ENCODE data around the gene UBE4B.

UBE4B gene

GRCh38 chr1:10121688-10122087 is 88.9 kb downstream of the UBE4B start:
- no peak for DNase-seq

- no peak for DNase-seq
Measured at GRCh38 chr1:10122926-10123325, 90.2 kb downstream of the UBE4B start.

- no peak for DNase-seq
Measured at GRCh38 chr1:10128101-10128765, 95.5 kb downstream of the UBE4B start.

- no peak for DNase-seq
Measured at GRCh38 chr1:10132316-10132715, 99.6 kb downstream of the UBE4B start.

GRCh38 chr1:10132852-10133251 is 100.1 kb downstream of the UBE4B start:
- DNase-seq, result no peak

GRCh38 chr1:10140981-10141380 is 108.2 kb downstream of the UBE4B start:
- no peak for DNase-seq

- DNase-seq, result no peak
Measured at GRCh38 chr1:10143961-10144485, 111.3 kb downstream of the UBE4B start.

GRCh38 chr1:10146391-10146790 is 113.6 kb downstream of the UBE4B start:
- DNase-seq, result no peak

GRCh38 chr1:10149231-10149630 is 116.5 kb downstream of the UBE4B start:
- DNase-seq, result no peak

- peak; percentile 32 to 40 for DNase-seq
Measured at GRCh38 chr1:10152709-10153284, 120.0 kb downstream of the UBE4B start.

- no peak for DNase-seq
Measured at GRCh38 chr1:10155087-10155712, 122.4 kb downstream of the UBE4B start.

GRCh38 chr1:10160173-10160572 is 127.4 kb downstream of the UBE4B start:
- no peak for DNase-seq

- DNase-seq, result no peak
Measured at GRCh38 chr1:10160907-10161490, 128.2 kb downstream of the UBE4B start.

- DNase-seq, result no peak
Measured at GRCh38 chr1:10161541-10162290, 129.0 kb downstream of the UBE4B start.

- DNase-seq, result no peak
Measured at GRCh38 chr1:10168912-10169514, 136.3 kb downstream of the UBE4B start.

GRCh38 chr1:10170239-10170574 is 137.4 kb downstream of the UBE4B start:
- no peak for DNase-seq

GRCh38 chr1:10171105-10171767 is 138.5 kb downstream of the UBE4B start:
- no peak for DNase-seq

GRCh38 chr1:10171995-10172669 is 139.4 kb downstream of the UBE4B start:
- no peak for DNase-seq

GRCh38 chr1:10173582-10173981 is 140.8 kb downstream of the UBE4B start:
- DNase-seq, result no peak

- DNase-seq, result no peak
Measured at GRCh38 chr1:10177876-10178275, 145.1 kb downstream of the UBE4B start.

- DNase-seq, result no peak
Measured at GRCh38 chr1:10178597-10179405, 146.0 kb downstream of the UBE4B start.
